ENCODE results near the gene FAT3.

The FAT3 gene

GRCh38 chr11:92227959-92228935, 3.6 kb downstream of the FAT3 start (continued):
- TF ChIP-seq SCRT2 (tag by site-specific recombination; IDR thresholded peaks at IDR 0.05) (no peak), ZNF391 (tag by site-specific recombination; IDR thresholded peaks at IDR 0.05; ENCODE audit: borderline replicate concordance, low read depth) (no peak), ZIC2 (tag by site-specific recombination; IDR thresholded peaks at IDR 0.05) (0 out of 2 replicates have a peak, but pooled peaks have one; percentile 24), ZNF707 (tag by site-specific recombination; IDR thresholded peaks at IDR 0.05) (no peak), GLI4 (tag by site-specific recombination; IDR thresholded peaks at IDR 0.05) (no peak), ZNF777 (tag by site-specific recombination; IDR thresholded peaks at IDR 0.05; ENCODE audit: borderline replicate concordance) (no peak), ZNF366 (tag by site-specific recombination; conservative IDR thresholded peaks at IDR 0.05) (0 out of 2 replicates have a peak, but pooled peaks have one; percentile 11), ZNF518A (tag by site-specific recombination; conservative IDR thresholded peaks at IDR 0.05; ENCODE audit: low read depth) (no peak), ZNF404 (tag by site-specific recombination; IDR thresholded peaks at IDR 0.05) (no peak), SP7 (tag by site-specific recombination; IDR thresholded peaks at IDR 0.05) (peak; percentile 60)
- TF ChIP-seq, protein P1, sequence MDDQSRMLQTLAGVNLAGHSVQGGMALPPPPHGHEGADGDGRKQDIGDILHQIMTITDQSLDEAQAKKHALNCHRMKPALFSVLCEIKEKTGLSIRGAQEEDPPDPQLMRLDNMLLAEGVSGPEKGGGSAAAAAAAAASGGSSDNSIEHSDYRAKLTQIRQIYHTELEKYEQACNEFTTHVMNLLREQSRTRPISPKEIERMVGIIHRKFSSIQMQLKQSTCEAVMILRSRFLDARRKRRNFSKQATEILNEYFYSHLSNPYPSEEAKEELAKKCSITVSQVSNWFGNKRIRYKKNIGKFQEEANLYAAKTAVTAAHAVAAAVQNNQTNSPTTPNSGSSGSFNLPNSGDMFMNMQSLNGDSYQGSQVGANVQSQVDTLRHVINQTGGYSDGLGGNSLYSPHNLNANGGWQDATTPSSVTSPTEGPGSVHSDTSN (CRISPR knock-in tag; IDR thresholded peaks at IDR 0.05): no peak

GRCh38 chr11:92236856-92237255, 12.2 kb downstream of the FAT3 start:
- TF ChIP-seq ZNF433 (tag by site-specific recombination; IDR thresholded peaks at IDR 0.05; ENCODE audit: low read depth) (no peak), OSR2 (tag by site-specific recombination; IDR thresholded peaks at IDR 0.05) (no peak), ZNF518A (tag by site-specific recombination; conservative IDR thresholded peaks at IDR 0.05; ENCODE audit: low read depth) (no peak), ZBTB21 (tag by site-specific recombination; IDR thresholded peaks at IDR 0.05) (no peak), ZNF660 (tag by site-specific recombination; IDR thresholded peaks at IDR 0.05) (no peak)
- CTCF ChIA-PET: interaction anchor here (0.7 to 1.3 kb wide), 2 partner anchors 104 to 137 kb away, joined by 3 to 5 read pairs; no protein-coding TSS in a partner anchor
- no peak overlapping the region for H3K27ac ChIP-seq (ENCODE audit: extremely low read depth, low read depth, low read length)
- H3K4me3 ChIP-seq (ENCODE audit: low read depth, low read length): no peak overlapping the region
- no peaks in the 10 kb centered on the region; the same call in 1 of the 2 replicates for H3K4me1 ChIP-seq (ENCODE audit: control insufficient read depth, insufficient read depth, low read length)
- H3K36me3 ChIP-seq (ENCODE audit: control insufficient read depth in 2 of 2, insufficient read depth in 1 of 2, low read length in 2 of 2): no peaks in the 10 kb centered on the region
- H3K9me3 ChIP-seq (ENCODE audit: control insufficient read depth, insufficient read depth, low read depth, low read length): no peaks in the 10 kb centered on the region
- POLR2A ChIA-PET: no interaction called here
